Measurements from ENCODE around the gene ZCCHC4.

DNA sequence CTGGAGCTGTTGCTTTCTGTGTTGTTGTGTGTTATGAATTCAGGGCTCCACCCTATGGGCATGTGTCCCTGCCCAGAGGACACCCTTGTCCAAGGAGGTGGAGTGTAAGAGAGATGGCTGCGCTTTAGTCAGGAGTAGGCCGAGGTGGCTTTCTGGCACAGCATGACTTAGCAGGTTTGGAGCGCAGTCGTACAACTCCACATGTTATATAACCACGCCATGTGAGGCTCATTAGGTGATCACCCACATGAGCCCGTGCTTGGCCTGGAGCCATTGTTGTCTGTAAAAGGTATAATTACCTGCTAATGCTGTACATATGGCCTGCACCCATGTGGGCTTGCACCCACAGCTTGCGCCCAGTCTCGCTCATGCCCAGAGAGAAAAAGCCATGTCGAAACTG is 48.7 kb downstream of the ZCCHC4 start:
- TF ChIP-seq GATA3 (IDR thresholded peaks at IDR 0.05; ENCODE audit: low read depth, low read length) (no peak), GATA2 (IDR thresholded peaks at IDR 0.05; ENCODE audit: low read depth, low read length) (no peak)
